Prostate gland (tissue), 2 donors: ENCODE measurements around the gene KCNAB1. TPM values are rescaled to one million over a fixed set of nuclear protein-coding genes. Genes with fewer than 3 reads are reported as not detected.

ENCODE experiments used
- DNase-seq: peaks from one replicate; pipeline ENCODE4 v3.0.0-alpha.2; 2019; ENCODE audit warnings: low spot score
- H3K27ac ChIP-seq, 2 donors: fragments of 200-600 bp; sonication (generic); 2 replicates each; pipeline ENCODE4 v1.5.1; 2017 to 2019
- H3K27me3 ChIP-seq: fragments of 200-600 bp; sonication (generic); replicated peaks from 2 replicates; pipeline ENCODE4 v1.5.1; 2019; ENCODE audit not compliant: insufficient read depth
- H3K36me3 ChIP-seq, 2 donors: fragments of 200-600 bp; sonication (generic); 1 replicate in 1 of 2; 2 replicates in 1 of 2; pipeline versions ENCODE4 v1.5.1 to v1.8.1; 2017 to 2019
- H3K4me1 ChIP-seq: fragments of 200-600 bp; sonication (generic); replicated peaks from 2 replicates; pipeline ENCODE4 v1.5.1; 2019
- H3K4me3 ChIP-seq, 2 donors: fragments of 200-600 bp; sonication (generic); 2 replicates each; pipeline ENCODE4 v1.5.1; 2017 to 2019
- H3K9me3 ChIP-seq: fragments of 200-600 bp; sonication (generic); 2 replicates; pipeline ENCODE4 v1.5.1; 2017
- CTCF ChIP-seq, 4 experiments: fragments of 200-600 bp in 2 of 4; fragments of 450-650 bp in 2 of 4; sonication (generic) in 2 of 4; IDR thresholded peaks; 1 replicate in 3 of 4; 2 replicates in 1 of 4; pipeline ENCODE4 v1.5.1; 2016 to 2019; ENCODE audit warnings: antibody characterized with exemption in 4 of 4, mild to moderate bottlenecking in 2 of 4, moderate library complexity in 2 of 4
- POLR2A ChIP-seq: fragments of 450-650 bp; IDR thresholded peaks from one replicate; pipeline ENCODE4 v1.6.1; 2016; ENCODE audit warnings: antibody characterized with exemption, mild to moderate bottlenecking
- POLR2AphosphoS5 ChIP-seq: sonication (generic); formaldehyde crosslinking; IDR thresholded peaks from one replicate; pipeline ENCODE4 v1.6.1; 2017; ENCODE audit warnings: antibody characterized with exemption
- WGBS: methylation state at CpG from one replicate; pipeline ENCODE4 v1.1.5; 2018; 5-methylcytosine and 5-hydroxymethylcytosine counted together
- intact Hi-C: fragments of 100-400 bp; cut with DNase I; formaldehyde crosslinking; loops from one replicate; pipeline ENCODE4 v1.14.2; 2022
- total RNA-seq, 2 donors: library from RNA; depleted of rRNA; stranded (reverse); fragments of >200 nt; gene quantifications; one replicate each; pipeline ENCODE4 v1.1.0, GENCODE V29; 2016

The KCNAB1 gene
- total RNA-seq, 2 donors from 2014 or later: 5.2 to 9.5 TPM

- no peak overlapping the region for H3K4me3 ChIP-seq
- 39% methylated on average over 6 of the region's 6 CpGs for WGBS
- H3K36me3 ChIP-seq: no peaks in the 10 kb centered on the region
- no peak for DNase-seq
- H3K27ac ChIP-seq: no peak overlapping the region
- no peaks in the 10 kb centered on the region for H3K4me1 ChIP-seq
- H3K9me3 ChIP-seq: no peaks in the 10 kb centered on the region
- no peaks in the 10 kb centered on the region for H3K27me3 ChIP-seq
- intact Hi-C loops: no loop called here
- TF ChIP-seq POLR2A: no peak
- TF ChIP-seq POLR2AphosphoS5: no peak
- no peak for TF ChIP-seq CTCF (IDR thresholded peaks at IDR 0.05)
Observed at GRCh38 chr3:156371701-156372100, 251.3 kb downstream of the KCNAB1 start.

- no peak for DNase-seq
- TF ChIP-seq POLR2A (no peak), CTCF (IDR thresholded peaks at IDR 0.05) (no peak), POLR2AphosphoS5 (no peak)
- no peaks in the 10 kb centered on the region for H3K36me3 ChIP-seq
- H3K27ac ChIP-seq: no peak overlapping the region
- H3K9me3 ChIP-seq: no peaks in the 10 kb centered on the region
- H3K4me1 ChIP-seq: no peaks in the 10 kb centered on the region
- no peak overlapping the region for H3K4me3 ChIP-seq
- 48% methylated on average over 1 of the region's 1 CpG for WGBS
- H3K27me3 ChIP-seq: no peaks in the 10 kb centered on the region
- intact Hi-C loops: no loop called here
Observed at GRCh38 chr3:156373095-156373494, 252.7 kb downstream of the KCNAB1 start.

GRCh38 chr3:156373654-156374053 is 253.3 kb downstream of the KCNAB1 start:
- Histone ChIP-seq H3K27me3 (no peaks in the 10 kb centered on the region), H3K36me3 (no peaks in the 10 kb centered on the region), H3K9me3 (no peaks in the 10 kb centered on the region), H3K4me1 (no peaks in the 10 kb centered on the region), H3K27ac (no peak overlapping the region), H3K4me3 (no peak overlapping the region)
- 95% methylated on average over 2 of the region's 2 CpGs for WGBS
- intact Hi-C loops: no loop called here
- no peak for DNase-seq
- no peak for TF ChIP-seq POLR2AphosphoS5
- TF ChIP-seq POLR2A: no peak
- no peak for TF ChIP-seq CTCF (IDR thresholded peaks at IDR 0.05)

GRCh38 chr3:156376199-156376598 is 255.8 kb downstream of the KCNAB1 start:
- no peaks in the 10 kb centered on the region for H3K4me1 ChIP-seq
- DNase-seq: no peak
- H3K27me3 ChIP-seq: no peaks in the 10 kb centered on the region
- TF ChIP-seq POLR2A (no peak), POLR2AphosphoS5 (no peak), CTCF (IDR thresholded peaks at IDR 0.05) (no peak)
- no peak overlapping the region for H3K27ac ChIP-seq
- H3K36me3 ChIP-seq: no peaks in the 10 kb centered on the region
- no peaks in the 10 kb centered on the region for H3K9me3 ChIP-seq
- intact Hi-C loops: no loop called here
- no peak overlapping the region for H3K4me3 ChIP-seq

DNA sequence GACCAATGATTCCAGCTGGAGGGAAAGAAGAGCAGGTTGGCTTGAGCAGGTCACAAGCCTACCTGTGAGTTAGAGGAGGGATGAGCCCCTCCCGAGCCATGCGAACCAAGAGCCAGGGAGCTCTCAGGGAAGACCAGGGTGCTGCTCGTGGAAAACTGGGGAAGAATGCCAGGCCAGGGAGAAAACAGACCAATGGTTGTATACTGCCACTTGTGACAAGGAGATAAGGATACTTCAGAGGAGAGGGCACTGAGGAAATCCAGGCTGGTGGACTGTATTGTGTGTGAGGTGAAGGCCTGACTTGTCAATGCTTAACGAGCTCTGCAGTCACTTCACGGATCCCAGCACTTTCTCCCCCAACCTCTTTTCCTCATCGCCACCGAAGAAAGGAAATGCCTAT is 256.9 kb downstream of the KCNAB1 start:
- DNase-seq: no peak
- no peak for TF ChIP-seq CTCF (IDR thresholded peaks at IDR 0.05)
- no peak for TF ChIP-seq POLR2A
- TF ChIP-seq POLR2AphosphoS5: no peak
- intact Hi-C loops: no loop called here
- H3K4me1 ChIP-seq: no peaks in the 10 kb centered on the region
- 90% methylated on average over 7 of the region's 7 CpGs for WGBS
- H3K9me3 ChIP-seq: no peaks in the 10 kb centered on the region
- H3K27me3 ChIP-seq: no peaks in the 10 kb centered on the region
- no peak overlapping the region for H3K4me3 ChIP-seq
- no peaks in the 10 kb centered on the region for H3K36me3 ChIP-seq
- no peak overlapping the region for H3K27ac ChIP-seq
